ENCODE results near the gene CCDC152. TPM values are rescaled to one million over a fixed set of nuclear protein-coding genes. Genes with fewer than 3 reads are reported as not detected.

CCDC152 gene
- total RNA-seq, 1 donor from 2014 or later = not detected

DNA sequence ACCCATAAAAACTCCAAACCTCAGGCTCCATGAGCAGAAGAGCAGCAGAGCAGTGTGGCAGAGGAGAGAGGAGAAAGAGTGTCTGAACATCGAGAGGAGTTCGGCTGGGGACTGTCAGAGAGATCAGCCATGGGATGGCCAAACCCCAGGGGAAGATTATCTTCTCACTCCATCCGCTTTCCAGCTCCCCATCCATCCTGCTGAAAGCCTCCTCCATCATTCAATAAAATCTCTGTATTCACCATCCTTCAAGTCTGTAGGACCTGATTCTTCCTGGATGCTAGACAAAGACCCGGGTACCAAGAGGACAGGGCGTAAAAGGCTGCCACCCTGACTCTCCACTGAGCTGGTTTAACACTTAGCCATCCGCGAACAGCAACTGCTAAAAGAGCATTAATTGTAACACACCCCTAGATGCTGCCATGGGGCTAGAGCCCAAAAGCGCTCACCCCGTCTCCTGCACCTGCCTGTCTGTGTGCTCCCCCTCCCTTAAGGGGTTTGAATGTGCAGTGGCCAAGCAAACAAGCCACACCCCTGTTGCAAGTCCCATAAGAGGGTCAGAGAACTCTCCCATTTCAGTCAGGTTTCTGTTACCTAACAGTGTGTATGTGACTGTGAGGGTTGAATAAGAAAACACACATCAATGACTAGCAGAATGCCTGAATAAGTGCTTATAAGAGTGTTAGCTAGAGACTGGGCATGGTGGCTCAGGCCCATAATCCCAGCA lies 69.0 kb downstream of the CCDC152 start:
- no peak overlapping the region for H3K4me3 Mint-ChIP-seq (ENCODE audit: unreplicated experiment)
- H3K27ac Mint-ChIP-seq (ENCODE audit: unreplicated experiment) = no peak overlapping the region
- H3K36me3 Mint-ChIP-seq (ENCODE audit: low read depth) = no peaks in the 10 kb centered on the region
- peaks cover 13% of the 10 kb centered on the region for H3K4me1 Mint-ChIP-seq (ENCODE audit: low read depth)
- TF ChIP-seq, protein P1, sequence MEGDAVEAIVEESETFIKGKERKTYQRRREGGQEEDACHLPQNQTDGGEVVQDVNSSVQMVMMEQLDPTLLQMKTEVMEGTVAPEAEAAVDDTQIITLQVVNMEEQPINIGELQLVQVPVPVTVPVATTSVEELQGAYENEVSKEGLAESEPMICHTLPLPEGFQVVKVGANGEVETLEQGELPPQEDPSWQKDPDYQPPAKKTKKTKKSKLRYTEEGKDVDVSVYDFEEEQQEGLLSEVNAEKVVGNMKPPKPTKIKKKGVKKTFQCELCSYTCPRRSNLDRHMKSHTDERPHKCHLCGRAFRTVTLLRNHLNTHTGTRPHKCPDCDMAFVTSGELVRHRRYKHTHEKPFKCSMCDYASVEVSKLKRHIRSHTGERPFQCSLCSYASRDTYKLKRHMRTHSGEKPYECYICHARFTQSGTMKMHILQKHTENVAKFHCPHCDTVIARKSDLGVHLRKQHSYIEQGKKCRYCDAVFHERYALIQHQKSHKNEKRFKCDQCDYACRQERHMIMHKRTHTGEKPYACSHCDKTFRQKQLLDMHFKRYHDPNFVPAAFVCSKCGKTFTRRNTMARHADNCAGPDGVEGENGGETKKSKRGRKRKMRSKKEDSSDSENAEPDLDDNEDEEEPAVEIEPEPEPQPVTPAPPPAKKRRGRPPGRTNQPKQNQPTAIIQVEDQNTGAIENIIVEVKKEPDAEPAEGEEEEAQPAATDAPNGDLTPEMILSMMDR (IDR thresholded peaks at IDR 0.05) = no peak
- no peaks in the 10 kb centered on the region for H3K9me3 Mint-ChIP-seq (ENCODE audit: low read depth)
- H3K27me3 Mint-ChIP-seq (ENCODE audit: low read depth) = peaks cover 10% of the 10 kb centered on the region
- DNase-seq (ENCODE audit: low spot score) = no peak

DNA sequence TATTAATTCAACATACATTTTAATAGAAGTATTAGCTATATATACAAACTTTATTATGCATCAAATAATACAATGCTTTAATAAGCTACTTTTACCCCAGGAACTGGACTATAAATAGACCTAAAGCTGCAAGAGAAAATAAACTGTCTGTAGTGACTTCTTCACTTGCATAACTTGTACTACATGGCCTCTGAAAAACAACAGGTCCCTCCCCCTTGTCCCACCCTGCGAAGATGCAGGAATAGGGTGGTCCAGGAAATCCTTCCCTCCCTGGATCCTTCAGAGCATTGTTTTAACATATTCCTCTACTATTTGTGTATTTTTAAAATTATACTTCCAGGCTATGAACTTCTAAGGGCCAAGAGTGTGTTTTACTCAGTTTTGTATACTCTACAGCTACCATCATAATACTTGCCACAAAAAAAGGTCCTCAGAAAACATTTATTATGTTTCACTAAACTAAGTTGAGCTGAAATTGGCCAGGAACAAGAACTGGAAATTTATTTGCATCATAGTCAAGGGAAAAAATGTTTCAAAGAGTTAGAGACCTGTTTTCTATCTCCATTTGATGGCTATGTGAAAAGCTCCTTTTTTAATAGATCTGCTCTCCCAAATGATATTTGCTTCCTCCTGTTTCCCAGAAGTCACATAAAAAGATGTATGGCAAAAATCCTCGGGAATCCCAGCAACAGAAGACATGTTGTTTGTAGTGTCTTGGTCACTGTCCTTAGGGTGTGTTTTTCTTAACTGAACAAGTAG lies 70.3 kb downstream of the CCDC152 start:
- TF ChIP-seq, protein P1 (IDR thresholded peaks at IDR 0.05) = no peak
- peaks cover 13% of the 10 kb centered on the region for H3K4me1 Mint-ChIP-seq (ENCODE audit: low read depth)
- H3K36me3 Mint-ChIP-seq (ENCODE audit: low read depth) = no peaks in the 10 kb centered on the region
- no peak overlapping the region for H3K27ac Mint-ChIP-seq (ENCODE audit: unreplicated experiment)
- no peak for DNase-seq (ENCODE audit: low spot score)
- H3K27me3 Mint-ChIP-seq (ENCODE audit: low read depth) = peaks cover 17% of the 10 kb centered on the region
- H3K4me3 Mint-ChIP-seq (ENCODE audit: unreplicated experiment) = no peak overlapping the region
- no peaks in the 10 kb centered on the region for H3K9me3 Mint-ChIP-seq (ENCODE audit: low read depth)

DNA sequence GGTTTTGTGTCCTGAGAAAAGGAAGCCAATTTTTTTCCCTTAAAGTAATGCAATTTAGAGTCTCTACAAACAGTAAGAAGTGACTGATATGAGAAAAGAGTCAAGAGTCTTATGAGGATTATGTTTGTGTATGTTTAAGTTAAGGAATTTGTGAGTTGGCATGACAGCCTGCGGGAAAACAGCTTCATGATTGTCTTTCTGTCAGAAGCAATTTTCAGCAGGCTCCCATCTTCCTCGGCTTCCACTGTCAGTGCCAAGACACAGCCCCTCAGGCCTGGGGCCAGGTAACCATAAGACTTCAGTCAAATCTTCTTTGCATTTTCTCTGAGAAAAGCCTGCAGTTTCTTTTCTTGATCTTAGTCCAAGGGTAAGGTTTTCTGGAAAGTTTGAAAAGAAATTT lies 72.1 kb downstream of the CCDC152 start:
- Mint-ChIP-seq H3K4me3 (ENCODE audit: unreplicated experiment) (no peak overlapping the region), H3K36me3 (ENCODE audit: low read depth) (no peaks in the 10 kb centered on the region), H3K9me3 (ENCODE audit: low read depth) (peaks cover 3% of the 10 kb centered on the region), H3K27ac (ENCODE audit: unreplicated experiment) (no peak overlapping the region), H3K27me3 (ENCODE audit: low read depth) (peaks cover 17% of the 10 kb centered on the region), H3K4me1 (ENCODE audit: low read depth) (peaks cover 13% of the 10 kb centered on the region)
- TF ChIP-seq, protein P1 (IDR thresholded peaks at IDR 0.05) = no peak
- DNase-seq (ENCODE audit: low spot score) = no peak

DNA sequence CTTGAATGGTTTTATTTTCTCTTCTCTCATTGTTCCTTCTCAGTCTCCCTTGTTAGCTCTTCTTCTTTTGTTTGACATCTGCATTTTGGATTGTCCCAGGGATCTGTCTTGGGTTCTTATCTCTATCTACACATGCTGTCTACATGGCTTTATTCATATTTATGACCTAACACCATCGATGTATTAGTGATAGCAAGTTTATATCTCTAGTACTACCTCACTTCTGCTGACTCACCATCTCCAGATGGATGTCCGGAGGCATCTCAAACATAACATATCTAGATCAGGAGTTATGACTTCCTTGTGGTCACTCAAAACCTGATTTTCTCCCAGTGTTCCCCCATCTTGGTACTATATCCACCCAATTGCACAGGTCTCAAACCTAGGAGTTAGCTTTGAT lies 74.3 kb downstream of the CCDC152 start:
- Mint-ChIP-seq H3K36me3 (ENCODE audit: low read depth) (no peaks in the 10 kb centered on the region), H3K27ac (ENCODE audit: unreplicated experiment) (no peak overlapping the region), H3K4me1 (ENCODE audit: low read depth) (peaks cover 13% of the 10 kb centered on the region), H3K27me3 (ENCODE audit: low read depth) (peaks cover 8% of the 10 kb centered on the region), H3K4me3 (ENCODE audit: unreplicated experiment) (no peak overlapping the region), H3K9me3 (ENCODE audit: low read depth) (peaks cover 15% of the 10 kb centered on the region)
- TF ChIP-seq, protein P1 (IDR thresholded peaks at IDR 0.05) = no peak
- DNase-seq (ENCODE audit: low spot score) = no peak

DNA sequence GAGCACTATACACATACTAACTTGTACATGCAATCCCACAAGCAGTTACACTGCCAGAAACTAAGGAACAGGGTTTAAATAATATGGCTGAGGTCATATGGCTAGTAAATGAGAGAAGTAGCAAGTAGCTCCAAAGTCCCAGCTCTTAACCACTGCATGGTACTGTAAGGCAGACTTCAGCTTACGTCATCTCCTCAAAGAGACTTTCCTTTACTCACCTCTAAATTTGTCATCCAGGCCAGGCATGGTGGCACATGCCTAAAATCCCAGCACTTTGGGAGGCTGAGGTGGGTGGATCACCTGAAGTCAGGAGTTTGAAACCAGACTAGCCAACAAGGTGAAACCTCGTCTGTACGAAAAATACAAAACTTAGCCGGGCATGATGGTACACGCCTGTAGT lies 75.4 kb downstream of the CCDC152 start:
- Mint-ChIP-seq H3K9me3 (ENCODE audit: low read depth) (peaks cover 15% of the 10 kb centered on the region), H3K4me3 (ENCODE audit: unreplicated experiment) (no peak overlapping the region), H3K27me3 (ENCODE audit: low read depth) (peaks cover 7% of the 10 kb centered on the region), H3K27ac (ENCODE audit: unreplicated experiment) (no peak overlapping the region), H3K4me1 (ENCODE audit: low read depth) (peaks cover 13% of the 10 kb centered on the region), H3K36me3 (ENCODE audit: low read depth) (no peaks in the 10 kb centered on the region)
- no peak for DNase-seq (ENCODE audit: low spot score)
- TF ChIP-seq, protein P1 (IDR thresholded peaks at IDR 0.05) = no peak
